G401 (cell line): ENCODE measurements around the gene PRRT1B. TPM values are rescaled to one million over a fixed set of nuclear protein-coding genes. Genes with fewer than 3 reads are reported as not detected.
"Not testable (repeated sequence)": the region's sequence is repeated elsewhere in the genome, so short reads cannot be mapped to it uniquely, and the experiment has no call there.

Experiments
- DNase-seq: peaks from one replicate; pipeline ENCODE4 v3.0.0-alpha.2; 2015; ENCODE audit warnings: low spot score
- in situ Hi-C: cut with HindIII; loops from 2 replicates; pipeline ENCODE4 v1.10.0; 2016; ENCODE audit warnings: low sequenced_read_pairs, mixed read lengths
- total RNA-seq: library from RNA; depleted of rRNA; stranded (reverse); fragments of >200 nt; shearing (Covaris generic); gene quantifications from 2 replicates; pipeline ENCODE4 v1.2.3, GENCODE V29; 2014; rRNA removed

PRRT1B gene
- total RNA-seq = not detected in 2 replicates

- DNase-seq = no peak
- in situ Hi-C loops = no loop called here
Measured at GRCh38 chr9:131545003-131545785, at the start of gene PRRT1B. TSS of gene PRRT1B (plus strand) at chr9:131545523. CDS start at chr9:131545616, 93 bp downstream.

DNA sequence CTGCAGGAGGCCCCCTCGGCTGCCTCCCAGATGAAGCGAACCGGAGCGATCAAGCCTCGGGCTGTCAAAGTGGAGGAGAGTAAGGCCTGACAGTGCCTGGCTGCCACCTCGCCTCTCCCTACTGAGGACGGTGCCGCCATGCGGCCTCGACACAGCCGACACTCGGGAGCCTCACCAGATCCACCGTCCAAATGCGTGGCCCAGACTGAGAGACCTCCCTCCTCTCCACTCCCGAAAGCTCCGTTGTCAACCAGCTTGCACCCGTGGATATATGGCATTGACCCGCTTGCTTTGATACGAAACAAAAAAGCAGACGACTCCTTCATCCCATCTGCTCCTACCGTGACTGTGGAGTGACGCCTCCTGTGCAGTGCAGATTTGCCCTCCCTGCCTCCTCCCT is 49.5 kb upstream of the PRRT1B start:
- in situ Hi-C loops = no loop called here
- DNase-seq = peak; percentile 69

DNA sequence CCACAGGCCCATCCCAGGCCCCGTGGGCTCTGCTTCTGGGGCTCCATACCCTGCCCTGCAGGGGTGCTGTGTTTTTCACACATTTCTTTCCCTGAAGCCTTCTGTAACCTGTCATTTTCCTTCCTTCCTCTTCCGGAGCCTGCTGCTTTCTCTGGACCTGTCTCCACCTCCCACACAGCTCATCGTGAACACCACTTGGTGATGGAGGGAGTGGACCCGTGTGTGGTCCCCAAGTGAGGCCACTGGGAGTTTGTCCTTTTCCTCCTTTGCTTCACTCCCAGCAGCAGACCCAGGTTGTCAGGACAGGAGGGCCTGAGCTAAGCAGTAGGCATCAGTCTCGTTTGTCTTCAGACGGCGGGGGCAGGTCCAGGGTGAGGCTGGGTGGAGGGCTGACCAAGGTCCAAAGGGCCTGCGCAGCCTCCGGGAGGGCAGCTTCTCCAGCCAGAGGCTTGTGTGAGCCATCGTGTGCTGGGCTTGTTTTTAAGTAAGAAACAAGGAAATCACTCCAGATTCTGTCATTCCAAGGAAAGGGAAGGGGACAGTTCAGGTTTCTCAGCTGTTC is 48.4 kb upstream of the PRRT1B start:
- in situ Hi-C loops = no loop called here
- no peak for DNase-seq

DNA sequence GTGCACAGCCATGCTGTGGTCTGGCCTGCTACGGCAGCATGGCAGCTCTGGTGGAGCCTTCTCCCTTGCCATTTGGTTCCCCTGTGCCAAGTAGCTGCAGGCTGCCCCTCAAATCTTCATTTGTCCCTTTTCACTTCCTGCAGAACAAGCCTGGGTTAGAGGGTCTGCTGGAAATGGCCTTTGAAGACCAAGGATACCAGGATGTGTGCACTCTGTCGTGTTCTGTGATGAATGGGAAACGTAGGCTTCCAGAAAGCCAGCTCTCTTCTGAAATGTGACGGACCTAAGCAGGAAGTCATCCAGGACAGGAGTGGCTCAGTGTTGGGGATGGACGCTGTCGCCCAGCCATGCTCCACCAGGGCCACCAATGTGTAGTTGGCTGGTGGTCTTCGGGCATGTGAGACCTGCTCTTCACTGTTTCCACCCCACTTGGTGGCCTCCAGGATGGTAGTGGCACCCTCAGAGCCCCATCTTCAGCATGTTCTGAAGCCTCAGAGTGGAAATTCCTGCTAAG is 46.0 kb upstream of the PRRT1B start:
- DNase-seq = peak; percentile 35
- in situ Hi-C loops = no loop called here

DNA sequence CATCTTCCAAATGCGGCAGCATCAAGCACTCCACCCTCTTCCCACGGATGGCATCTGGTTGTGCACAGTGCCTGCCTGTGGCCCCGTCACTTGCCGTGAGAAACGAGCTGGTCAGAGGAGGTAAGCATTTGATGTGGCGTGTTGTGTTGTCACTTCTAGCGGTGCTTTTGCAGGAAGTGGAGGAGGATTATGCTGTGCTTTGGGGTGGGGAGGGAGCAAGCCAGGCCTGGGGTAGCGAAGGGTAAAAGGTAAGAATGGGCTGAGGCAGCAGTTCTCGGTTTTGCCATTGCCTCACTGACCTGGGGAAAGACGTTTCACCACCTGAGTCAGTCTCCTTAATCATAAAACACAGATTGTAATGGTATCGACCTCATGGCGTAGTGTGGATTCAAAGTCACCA is 44.9 kb upstream of the PRRT1B start:
- no peak for DNase-seq
- in situ Hi-C loops = no loop called here

DNA sequence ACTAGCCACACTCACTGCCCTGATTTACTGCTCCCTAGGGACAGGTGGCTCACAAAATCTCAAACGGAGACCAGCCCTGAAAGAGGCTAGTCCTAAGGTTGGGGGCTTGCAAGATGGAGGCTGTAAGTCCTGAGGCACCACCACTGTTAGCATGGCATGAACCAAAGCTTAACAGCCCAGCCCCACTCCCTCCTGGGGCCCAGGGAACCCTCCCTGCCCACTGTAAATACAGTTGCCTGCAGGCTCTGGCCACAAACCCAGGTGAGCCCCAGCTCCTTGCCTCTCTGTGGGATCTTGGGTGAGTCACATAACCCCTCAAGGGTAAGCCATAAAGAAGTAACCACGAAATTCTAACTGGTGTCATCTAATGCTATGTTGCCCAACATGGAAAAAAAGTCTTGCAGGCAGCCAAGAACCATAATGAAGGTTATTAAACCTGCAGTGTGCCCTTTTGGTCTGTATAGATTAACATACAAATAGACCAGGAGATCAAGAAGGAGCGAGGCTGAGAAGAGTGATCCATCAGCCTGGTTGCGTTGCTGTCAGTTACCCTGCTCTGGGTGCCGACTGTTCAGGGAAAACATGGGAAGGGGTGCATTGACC is 44.3 kb upstream of the PRRT1B start:
- no peak for DNase-seq
- in situ Hi-C loops = no loop called here

- in situ Hi-C loops = no loop called here
- peak; percentile 81 for DNase-seq
Measured at GRCh38 chr9:131502781-131503625, 42.3 kb upstream of the PRRT1B start, which contains the start of gene POMT1. TSS of gene POMT1 (plus strand) at chr9:131502918. CDS start at chr9:131504219, 1,301 bp downstream.

GRCh38 chr9:131503626-131504465 is 41.5 kb upstream of the PRRT1B start:
- in situ Hi-C loops = no loop called here
- DNase-seq = peak; percentile 62

- no peak for DNase-seq
- in situ Hi-C loops = no loop called here
Measured at GRCh38 chr9:131505012-131505411, 40.3 kb upstream of the PRRT1B start.

GRCh38 chr9:131511416-131511815 is 33.9 kb upstream of the PRRT1B start:
- in situ Hi-C loops = no loop called here
- no peak for DNase-seq

DNA sequence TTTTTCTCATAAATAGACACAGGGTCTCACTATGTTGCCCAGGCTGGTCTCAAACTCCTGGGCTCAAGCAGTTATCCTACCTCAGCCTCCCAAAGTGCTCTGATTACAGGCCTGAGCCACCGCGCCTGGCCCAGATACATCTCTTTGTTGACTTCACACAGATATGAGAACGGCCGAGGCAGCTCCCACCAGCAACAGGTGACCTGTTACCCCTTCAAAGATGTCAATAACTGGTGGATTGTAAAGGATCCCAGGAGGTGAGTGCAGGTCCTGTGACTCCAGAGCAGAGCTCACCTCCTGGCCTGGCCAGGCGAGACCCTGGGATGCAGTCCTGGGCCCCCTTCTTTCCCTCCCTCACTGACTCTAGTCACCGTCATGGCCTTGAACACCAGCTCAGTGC is 33.4 kb upstream of the PRRT1B start:
- DNase-seq = no peak
- in situ Hi-C loops = no loop called here

DNA sequence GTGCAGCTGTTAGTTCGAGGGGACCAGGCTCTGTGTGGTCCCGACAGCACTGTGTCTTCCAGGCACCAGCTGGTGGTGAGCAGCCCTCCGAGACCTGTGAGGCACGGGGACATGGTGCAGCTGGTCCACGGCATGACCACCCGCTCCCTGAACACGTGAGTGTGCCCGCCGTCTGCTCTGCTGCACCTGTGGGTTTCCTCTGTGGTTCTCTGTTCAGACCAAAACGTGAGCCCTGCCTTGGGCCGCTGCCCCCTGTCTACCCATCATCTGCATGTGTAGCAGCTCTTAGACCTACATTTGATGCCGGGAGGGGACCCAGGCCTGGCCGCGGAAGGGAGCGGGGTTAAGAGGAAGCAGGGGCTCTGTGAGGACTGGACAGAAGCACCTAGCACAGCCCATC is 32.1 kb upstream of the PRRT1B start:
- in situ Hi-C loops = no loop called here
- DNase-seq = no peak

DNA sequence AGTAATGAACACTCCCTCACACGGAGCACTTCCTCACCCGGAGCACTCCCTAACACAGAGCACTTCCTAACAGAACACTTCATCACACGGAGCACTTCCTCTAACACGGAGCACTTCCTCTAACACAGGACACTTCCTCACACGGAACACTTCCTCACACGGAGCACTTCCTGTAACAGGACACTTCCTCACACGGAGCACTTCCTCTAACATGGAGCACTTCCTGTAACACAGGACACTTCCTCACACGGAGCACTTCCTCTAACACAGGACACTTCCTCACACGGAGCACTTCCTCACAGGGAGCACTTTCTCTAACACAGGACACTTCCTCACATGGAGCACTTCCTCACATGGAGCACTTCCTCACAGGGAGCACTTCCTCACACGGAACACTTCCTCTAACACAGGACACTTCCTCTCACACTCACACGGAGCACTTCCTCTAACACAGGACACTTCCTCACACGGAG is 29.7 kb upstream of the PRRT1B start:
- in situ Hi-C loops, DNase-seq: not testable (repeated sequence)

GRCh38 chr9:131516100-131516499 is 29.2 kb upstream of the PRRT1B start:
- no peak for DNase-seq
- in situ Hi-C loops = no loop called here

GRCh38 chr9:131516930-131517329 is 28.4 kb upstream of the PRRT1B start:
- in situ Hi-C loops = no loop called here
- no peak for DNase-seq

GRCh38 chr9:131517761-131518190 is 27.5 kb upstream of the PRRT1B start:
- in situ Hi-C loops = no loop called here
- DNase-seq = no peak

- in situ Hi-C loops = no loop called here
- no peak for DNase-seq
Measured at GRCh38 chr9:131518553-131518952, 26.8 kb upstream of the PRRT1B start.

DNA sequence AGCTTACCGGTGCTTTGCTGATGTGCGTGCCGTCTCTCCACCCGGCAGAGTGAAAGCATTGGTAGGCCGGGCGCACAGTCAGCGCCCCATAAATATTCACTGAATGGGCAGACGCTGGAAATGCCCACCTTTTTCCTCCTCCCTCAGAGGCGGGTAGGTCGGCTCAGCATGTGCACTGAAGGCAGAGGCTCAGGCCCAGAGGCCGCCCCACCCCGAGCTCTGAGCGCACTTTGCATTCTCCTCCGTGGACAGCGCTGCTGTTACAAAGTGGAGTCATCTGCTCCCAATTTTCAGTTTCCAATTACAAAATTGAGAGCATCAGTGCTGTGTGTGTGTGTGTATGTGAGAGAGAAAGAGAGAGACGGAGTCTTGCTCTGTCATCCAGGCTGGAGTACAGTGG is 24.8 kb upstream of the PRRT1B start:
- no peak for DNase-seq
- in situ Hi-C loops = no loop called here
